ENCODE data around the gene PARD3. TPM values are rescaled to one million over a fixed set of nuclear protein-coding genes. Genes with fewer than 3 reads are reported as not detected.

Gene PARD3
- total RNA-seq, 2 donors from 2014 or later = 1.4 to 2.7 TPM

DNA sequence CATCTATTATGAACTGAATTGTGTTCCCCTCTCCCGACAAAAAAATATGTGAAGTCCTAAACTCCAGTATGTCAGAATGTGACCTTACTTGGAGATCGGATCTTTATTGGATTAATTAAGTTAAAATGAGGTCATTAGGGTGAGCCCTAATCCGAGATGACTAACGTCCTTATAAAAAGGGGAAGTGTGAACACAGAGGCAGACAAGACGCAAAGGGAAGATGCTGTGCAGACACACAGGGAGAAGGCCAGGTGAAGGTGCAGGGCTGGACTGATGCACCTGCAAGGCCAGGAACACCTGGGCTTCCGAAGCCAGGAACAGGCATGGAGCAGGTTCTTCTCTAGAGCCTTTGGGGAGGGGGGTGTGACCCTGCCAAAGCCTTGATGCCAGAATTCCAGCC lies 187.8 kb downstream of the PARD3 start:
- no peaks in the 10 kb centered on the region for H3K9me3 Mint-ChIP-seq
- H3K36me3 Mint-ChIP-seq = no peaks in the 10 kb centered on the region
- ATAC-seq = no peak
- DNase-seq (ENCODE audit: low spot score in 2 of 2) = no peak
- no peak overlapping the region for H3K27ac Mint-ChIP-seq

- Mint-ChIP-seq H3K36me3 (no peaks in the 10 kb centered on the region), H3K9me3 (no peaks in the 10 kb centered on the region), H3K27ac (no peak overlapping the region)
- DNase-seq (ENCODE audit: low spot score in 2 of 2) (no peak), ATAC-seq (peak in 1 of 2 donors; percentile 63)
Measured at GRCh38 chr10:34626158-34626880, 188.8 kb downstream of the PARD3 start.

GRCh38 chr10:34624323-34625153 lies 190.6 kb downstream of the PARD3 start:
- DNase-seq (ENCODE audit: low spot score in 2 of 2) (no peak), ATAC-seq (no peak)
- no peak overlapping the region for H3K27ac Mint-ChIP-seq
- no peaks in the 10 kb centered on the region for H3K9me3 Mint-ChIP-seq
- H3K36me3 Mint-ChIP-seq = no peaks in the 10 kb centered on the region

DNA sequence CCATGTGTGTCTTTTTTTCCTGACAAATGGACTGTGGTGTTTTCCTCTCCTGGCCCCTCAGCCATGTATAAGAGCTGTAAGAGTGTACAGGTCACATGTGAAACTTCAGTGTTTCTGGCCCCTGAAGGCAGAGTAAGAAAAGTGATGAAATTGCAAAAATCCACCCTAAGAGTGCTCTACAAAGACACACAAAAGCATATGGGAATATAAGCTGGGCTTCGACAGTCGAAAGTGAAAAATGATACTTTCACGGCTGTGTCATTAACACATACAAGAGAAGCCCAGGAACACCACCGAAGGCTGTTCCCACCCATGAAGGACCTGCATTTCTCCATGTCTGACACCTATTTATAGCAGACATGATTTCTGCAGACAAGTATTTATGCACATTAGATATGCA lies 192.2 kb downstream of the PARD3 start:
- no peaks in the 10 kb centered on the region for H3K9me3 Mint-ChIP-seq
- no peak for DNase-seq (ENCODE audit: low spot score in 2 of 2)
- H3K27ac Mint-ChIP-seq = no peak overlapping the region
- ATAC-seq = no peak
- no peaks in the 10 kb centered on the region for H3K36me3 Mint-ChIP-seq

DNA sequence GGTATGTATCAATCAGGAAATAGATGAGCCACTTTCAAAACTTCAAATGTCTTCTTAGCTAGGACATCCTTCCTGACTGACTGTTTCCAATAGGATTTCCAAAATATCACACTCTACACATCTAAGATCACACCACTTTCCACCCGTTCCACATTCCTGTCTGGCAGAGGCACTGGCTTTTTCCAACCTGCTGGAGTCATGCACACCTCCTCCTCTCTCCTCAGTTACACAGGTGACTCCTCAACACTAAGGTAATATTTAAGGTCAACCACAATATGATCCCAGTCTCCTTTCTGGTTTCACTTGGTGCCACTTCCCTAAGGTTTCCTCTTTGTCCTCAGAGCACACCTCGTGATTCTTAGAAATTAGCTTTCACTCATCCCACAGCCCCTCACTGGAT lies 196.5 kb downstream of the PARD3 start:
- H3K27ac Mint-ChIP-seq = no peak overlapping the region
- H3K9me3 Mint-ChIP-seq = no peaks in the 10 kb centered on the region
- ATAC-seq (no peak), DNase-seq (ENCODE audit: low spot score in 2 of 2) (no peak)
- no peaks in the 10 kb centered on the region for H3K36me3 Mint-ChIP-seq

GRCh38 chr10:34615770-34616169 lies 199.3 kb downstream of the PARD3 start:
- Mint-ChIP-seq H3K27ac (no peak overlapping the region), H3K36me3 (no peaks in the 10 kb centered on the region), H3K9me3 (no peaks in the 10 kb centered on the region)
- ATAC-seq = no peak
- DNase-seq (ENCODE audit: low spot score in 2 of 2) = no peak

- H3K27ac Mint-ChIP-seq = no peak overlapping the region
- ATAC-seq = no peak
- H3K36me3 Mint-ChIP-seq = no peaks in the 10 kb centered on the region
- DNase-seq (ENCODE audit: low spot score in 2 of 2) = no peak
- no peaks in the 10 kb centered on the region for H3K9me3 Mint-ChIP-seq
Measured at GRCh38 chr10:34613491-34613890, 201.6 kb downstream of the PARD3 start.

DNA sequence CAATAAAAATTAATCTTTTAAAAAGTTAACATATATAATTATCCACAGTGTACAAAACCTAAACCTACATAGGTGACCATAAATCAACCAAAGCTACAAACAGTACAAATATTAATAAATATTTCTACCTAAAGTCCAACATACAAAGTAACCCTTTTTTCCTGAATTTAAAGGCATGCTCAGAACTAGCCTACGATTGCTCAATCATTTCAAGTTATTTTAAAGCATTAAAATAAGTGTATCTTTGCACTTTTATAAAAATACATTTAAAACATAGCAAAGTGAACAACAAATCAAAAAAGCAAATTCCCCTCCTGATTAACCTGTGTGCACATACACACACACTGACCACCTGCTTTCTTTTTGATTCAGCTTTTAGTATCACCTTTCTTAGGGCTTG lies 202.2 kb downstream of the PARD3 start:
- no peak for ATAC-seq
- Mint-ChIP-seq H3K9me3 (no peaks in the 10 kb centered on the region), H3K36me3 (no peaks in the 10 kb centered on the region), H3K27ac (no peak overlapping the region)
- no peak for DNase-seq (ENCODE audit: low spot score in 2 of 2)

- ATAC-seq (no peak), DNase-seq (ENCODE audit: low spot score in 2 of 2) (no peak)
- Mint-ChIP-seq H3K36me3 (no peaks in the 10 kb centered on the region), H3K9me3 (no peaks in the 10 kb centered on the region), H3K27ac (no peak overlapping the region)
Measured at GRCh38 chr10:34612446-34612845, 202.7 kb downstream of the PARD3 start.

DNA sequence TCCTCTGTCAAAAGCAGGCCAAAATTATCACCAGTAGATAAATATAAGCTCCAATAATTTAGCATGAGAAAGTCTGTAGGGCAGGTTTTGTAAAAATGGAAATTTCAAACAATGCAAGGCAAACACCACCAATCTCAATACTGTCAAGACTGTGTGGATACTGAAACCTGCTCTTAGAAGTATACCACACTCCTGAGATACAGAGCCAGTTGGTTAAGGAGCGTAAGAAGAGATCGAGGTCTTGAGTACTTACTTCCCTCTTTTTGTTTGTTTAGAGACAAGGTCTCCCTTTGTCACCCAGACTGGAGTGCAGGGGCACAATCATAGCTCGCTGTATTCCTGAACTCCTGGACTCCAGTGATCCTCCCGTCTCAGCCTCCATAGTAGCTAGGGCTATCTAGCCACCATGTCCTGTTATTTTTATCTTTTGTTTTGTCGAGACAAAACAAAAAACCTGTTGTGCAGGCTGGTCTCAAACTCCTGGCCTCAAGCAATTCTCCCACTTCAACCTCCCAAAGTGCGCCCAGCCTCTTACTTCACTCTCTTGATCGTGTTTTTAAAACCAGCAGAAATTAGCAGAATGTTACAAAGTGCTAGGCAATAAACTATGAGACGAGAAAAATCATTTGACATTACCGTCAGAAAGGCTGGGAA lies 205.7 kb downstream of the PARD3 start:
- Mint-ChIP-seq H3K27ac (no peak overlapping the region), H3K9me3 (no peaks in the 10 kb centered on the region), H3K36me3 (no peaks in the 10 kb centered on the region)
- ATAC-seq (no peak), DNase-seq (ENCODE audit: low spot score in 2 of 2) (no peak)

DNA sequence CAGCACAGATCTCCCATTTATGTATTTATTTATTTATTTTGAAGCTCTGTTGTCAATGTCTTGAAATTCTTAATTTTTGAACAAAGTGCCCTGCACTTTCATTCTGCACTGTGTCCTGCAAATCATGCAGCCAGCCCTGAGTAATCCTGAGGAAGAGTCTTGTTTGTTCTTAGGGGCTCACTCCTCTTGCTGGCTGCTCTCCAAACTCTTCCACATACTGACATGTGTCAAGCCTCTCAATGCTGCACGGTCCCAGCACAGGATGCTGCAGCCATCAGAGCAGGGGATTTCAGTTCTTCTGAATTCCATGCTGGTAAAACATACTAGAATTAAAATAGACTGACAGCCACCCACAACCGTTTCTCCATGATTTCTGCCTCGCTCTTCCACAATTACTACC lies 207.2 kb downstream of the PARD3 start:
- Mint-ChIP-seq H3K27ac (no peak overlapping the region), H3K36me3 (no peaks in the 10 kb centered on the region), H3K9me3 (no peaks in the 10 kb centered on the region)
- no peak for ATAC-seq
- DNase-seq (ENCODE audit: low spot score in 2 of 2) = no peak

DNA sequence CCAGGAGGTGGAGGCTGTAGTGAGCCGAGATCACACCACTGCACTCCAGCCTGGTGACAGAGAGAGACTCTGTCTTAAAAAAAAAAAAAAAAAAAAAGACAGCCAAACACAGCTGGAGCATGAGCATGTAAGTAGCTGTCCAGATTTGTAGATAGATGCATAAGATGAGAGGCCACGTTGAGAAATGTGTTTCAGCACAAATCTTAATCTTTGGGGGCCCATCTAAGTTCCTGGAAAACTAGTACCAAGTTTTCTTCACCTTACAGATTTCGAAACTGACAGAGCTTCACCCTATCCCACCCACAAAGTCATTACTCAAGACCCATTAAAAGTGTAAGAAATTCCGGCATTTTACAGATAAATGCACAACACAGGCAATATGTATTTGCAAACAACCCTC lies 208.2 kb downstream of the PARD3 start:
- Mint-ChIP-seq H3K27ac (no peak overlapping the region), H3K36me3 (no peaks in the 10 kb centered on the region), H3K9me3 (no peaks in the 10 kb centered on the region)
- no peak for DNase-seq (ENCODE audit: low spot score in 2 of 2)
- no peak for ATAC-seq

GRCh38 chr10:34602478-34602877 lies 212.6 kb downstream of the PARD3 start:
- Mint-ChIP-seq H3K9me3 (no peaks in the 10 kb centered on the region), H3K27ac (no peak overlapping the region), H3K36me3 (no peaks in the 10 kb centered on the region)
- DNase-seq (ENCODE audit: low spot score in 2 of 2) (no peak), ATAC-seq (no peak)

- ATAC-seq (no peak), DNase-seq (ENCODE audit: low spot score in 2 of 2) (no peak)
- Mint-ChIP-seq H3K9me3 (no peaks in the 10 kb centered on the region), H3K27ac (no peak overlapping the region), H3K36me3 (no peaks in the 10 kb centered on the region)
Measured at GRCh38 chr10:34601691-34602090, 213.4 kb downstream of the PARD3 start.

- no peak for DNase-seq (ENCODE audit: low spot score in 2 of 2)
- H3K9me3 Mint-ChIP-seq = no peaks in the 10 kb centered on the region
- H3K36me3 Mint-ChIP-seq = no peaks in the 10 kb centered on the region
- H3K27ac Mint-ChIP-seq = no peak overlapping the region
- no peak for ATAC-seq
Measured at GRCh38 chr10:34599026-34599795, 215.9 kb downstream of the PARD3 start.

DNA sequence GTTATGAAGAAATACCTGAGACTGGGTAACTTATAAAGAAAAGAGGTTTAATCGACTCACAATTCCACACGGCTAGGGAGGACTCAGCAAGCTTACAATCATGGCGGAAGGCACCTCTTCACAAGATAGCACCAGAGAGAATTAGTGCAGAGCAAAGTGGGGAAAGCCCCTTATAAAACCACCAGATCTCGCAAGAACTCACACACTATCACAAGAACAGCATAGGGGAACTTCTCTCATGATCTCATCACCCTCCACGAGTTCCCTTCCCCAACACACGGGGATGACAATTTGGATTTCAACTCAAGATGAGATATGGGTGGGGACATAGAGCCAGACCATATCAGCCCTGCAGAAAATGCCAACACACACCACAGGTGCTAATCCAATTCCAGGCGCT lies 218.7 kb downstream of the PARD3 start:
- ATAC-seq = no peak
- no peaks in the 10 kb centered on the region for H3K9me3 Mint-ChIP-seq
- DNase-seq (ENCODE audit: low spot score in 2 of 2) = no peak
- H3K27ac Mint-ChIP-seq = no peak overlapping the region
- H3K36me3 Mint-ChIP-seq = no peaks in the 10 kb centered on the region

GRCh38 chr10:34593930-34594329 lies 221.2 kb downstream of the PARD3 start:
- Mint-ChIP-seq H3K36me3 (no peaks in the 10 kb centered on the region), H3K27ac (no peak overlapping the region), H3K9me3 (no peaks in the 10 kb centered on the region)
- no peak for DNase-seq (ENCODE audit: low spot score in 2 of 2)
- no peak for ATAC-seq

All from activated naive CD4-positive, alpha-beta T cell treated with anti-CD3 and anti-CD28 coated beads, Interleukin-2, amount 50 U/mL, for 72 hours (primary cell).